ENCODE measurements around the gene PLEKHA5.

The PLEKHA5 gene

GRCh38 chr12:19212245-19212644 lies 82.7 kb downstream of the PLEKHA5 start:
- DNase-seq (ENCODE audit: low read depth) = no peak
- no peak for TF ChIP-seq CTCF (conservative IDR thresholded peaks at IDR 0.05; ENCODE audit: low read depth, low read length)
- H3K4me3 ChIP-seq (ENCODE audit: low read depth, low read length) = no peak overlapping the region

DNA sequence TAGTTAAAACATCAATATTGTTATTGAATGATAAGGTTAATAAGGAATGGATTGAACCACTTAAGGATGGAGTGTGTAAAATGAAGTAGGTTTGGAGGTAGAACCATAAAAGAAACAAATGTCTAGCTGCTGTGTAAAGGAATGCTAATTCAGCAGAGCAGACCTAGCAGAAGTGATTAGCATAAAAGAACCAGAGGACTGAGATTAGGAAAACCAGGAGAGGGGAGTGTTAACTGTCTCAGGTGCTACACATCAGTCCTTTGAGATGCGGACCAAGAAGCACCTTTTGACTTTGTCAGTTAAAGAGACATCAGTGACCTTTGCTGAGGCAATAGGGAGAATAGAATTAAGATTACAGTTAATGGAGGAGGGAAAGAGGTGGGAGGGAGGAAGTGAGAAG lies 84.5 kb downstream of the PLEKHA5 start:
- DNase-seq (ENCODE audit: low read depth) = no peak
- H3K4me3 ChIP-seq (ENCODE audit: low read depth, low read length) = no peak overlapping the region
- TF ChIP-seq CTCF (conservative IDR thresholded peaks at IDR 0.05; ENCODE audit: low read depth, low read length) = no peak

DNA sequence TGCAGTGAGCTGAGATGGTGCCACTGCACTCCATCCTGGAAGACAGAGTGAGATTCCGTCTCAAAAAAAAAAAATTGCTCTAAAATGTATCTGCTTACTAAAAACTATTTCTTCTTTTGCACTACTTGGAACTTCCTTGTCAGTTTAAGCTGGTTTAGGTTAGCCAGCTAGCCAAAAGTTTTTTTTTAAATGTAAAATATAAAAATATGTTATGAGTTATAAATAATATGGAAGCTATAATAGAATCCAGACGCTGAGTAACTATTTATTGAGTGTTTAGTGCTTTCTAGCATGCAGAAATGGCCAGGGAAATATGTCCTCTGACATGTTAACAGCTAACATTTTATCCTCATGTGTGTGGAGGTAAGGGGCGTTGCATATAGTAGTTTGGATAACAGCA lies 85.6 kb downstream of the PLEKHA5 start:
- H3K4me3 ChIP-seq (ENCODE audit: low read depth, low read length) = no peak overlapping the region
- no peak for DNase-seq (ENCODE audit: low read depth)
- TF ChIP-seq CTCF (conservative IDR thresholded peaks at IDR 0.05; ENCODE audit: low read depth, low read length) = no peak

DNA sequence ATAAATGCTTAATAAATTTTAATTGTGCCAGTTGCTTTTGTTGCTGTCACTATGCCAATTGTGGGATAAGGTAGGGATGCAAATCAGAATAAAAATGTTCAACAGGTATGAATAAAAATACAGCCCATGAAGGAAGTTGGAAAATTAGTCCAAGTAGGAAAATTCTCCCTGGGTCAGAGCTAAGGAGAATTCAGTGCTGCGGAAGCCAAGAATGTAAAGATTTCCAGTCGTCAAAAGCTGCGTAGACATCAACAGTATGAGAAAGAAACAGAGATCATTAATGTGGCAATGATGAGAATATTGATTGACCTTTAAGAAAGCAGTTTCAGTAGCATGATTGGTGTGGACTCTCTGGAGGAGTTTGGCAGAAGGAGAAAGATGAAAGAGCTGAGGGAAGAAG lies 87.9 kb downstream of the PLEKHA5 start:
- DNase-seq (ENCODE audit: low read depth) = no peak
- H3K4me3 ChIP-seq (ENCODE audit: low read depth, low read length) = no peak overlapping the region
- no peak for TF ChIP-seq CTCF (conservative IDR thresholded peaks at IDR 0.05; ENCODE audit: low read depth, low read length)

DNA sequence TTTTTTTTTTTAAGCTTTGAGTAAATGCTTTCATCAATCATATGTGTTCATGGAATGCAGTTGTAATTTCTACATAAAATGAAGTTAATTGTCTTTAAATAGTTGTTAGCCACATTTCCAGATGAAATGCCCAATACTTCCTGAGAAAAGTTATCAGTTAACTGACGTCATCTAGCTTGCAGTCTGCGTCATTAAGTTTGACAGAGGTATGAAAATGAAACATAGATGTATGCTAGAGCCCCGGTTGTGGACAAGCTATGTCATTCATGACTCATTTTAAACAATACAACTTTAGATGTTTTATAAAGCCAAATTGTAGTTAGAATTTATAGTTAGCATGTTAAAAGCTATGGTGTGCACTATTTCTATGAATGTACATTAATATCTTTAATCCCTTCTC lies 90.7 kb downstream of the PLEKHA5 start:
- peak; percentile 74 for DNase-seq (ENCODE audit: low read depth)
- TF ChIP-seq CTCF (conservative IDR thresholded peaks at IDR 0.05; ENCODE audit: low read depth, low read length) = no peak
- no peak overlapping the region for H3K4me3 ChIP-seq (ENCODE audit: low read depth, low read length)

DNA sequence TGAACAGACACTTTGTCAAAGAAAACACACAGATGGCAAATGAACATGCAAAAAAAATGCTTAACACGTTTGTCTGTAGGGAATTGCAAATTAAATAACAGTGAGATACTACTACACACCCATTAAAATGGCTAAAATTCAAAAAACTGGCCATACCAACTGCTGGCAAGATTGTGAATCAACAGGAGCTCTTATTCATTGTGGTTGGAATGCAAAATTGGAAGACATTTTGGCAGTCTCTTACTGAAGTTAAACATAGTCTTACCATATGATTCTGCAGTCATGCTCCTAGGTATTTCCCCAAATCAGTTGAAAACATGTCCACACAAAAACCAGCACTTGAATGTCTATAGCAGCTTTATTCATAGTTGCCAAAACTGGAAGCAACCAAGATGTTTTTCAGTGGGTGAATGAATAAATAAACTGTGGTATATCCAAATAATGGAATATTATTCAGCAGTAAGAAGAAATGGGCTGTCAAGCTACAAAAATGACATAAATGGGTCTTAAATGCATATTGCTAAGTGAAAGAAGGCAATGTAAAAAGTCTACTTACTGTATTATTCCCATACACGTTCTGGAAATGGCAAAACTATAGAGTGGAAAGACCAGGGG lies 91.4 kb downstream of the PLEKHA5 start:
- TF ChIP-seq CTCF (conservative IDR thresholded peaks at IDR 0.05; ENCODE audit: low read depth, low read length) = no peak
- peak; percentile 81 for DNase-seq (ENCODE audit: low read depth)
- H3K4me3 ChIP-seq (ENCODE audit: low read depth, low read length) = no peak overlapping the region

DNA sequence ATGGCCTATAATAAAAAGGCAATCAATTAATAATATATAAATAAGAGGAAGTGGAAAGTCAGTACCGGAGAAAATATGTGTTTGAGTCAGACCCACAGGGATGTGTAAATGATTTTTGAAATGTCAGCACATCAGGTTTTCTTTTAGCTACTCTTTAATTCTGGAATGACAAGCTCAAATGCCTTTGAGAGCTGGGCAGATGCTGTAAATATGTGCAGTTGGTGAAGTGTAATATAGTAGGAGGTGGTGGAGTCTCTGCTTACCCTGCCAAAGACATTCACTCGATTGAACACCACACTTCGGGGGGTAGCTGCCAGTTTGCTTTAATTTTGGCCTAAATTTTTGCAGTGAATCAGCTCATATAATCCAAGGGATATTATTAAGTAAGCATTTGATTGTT lies 93.0 kb downstream of the PLEKHA5 start:
- no peak overlapping the region for H3K4me3 ChIP-seq (ENCODE audit: low read depth, low read length)
- DNase-seq (ENCODE audit: low read depth) = peak; percentile 41
- no peak for TF ChIP-seq CTCF (conservative IDR thresholded peaks at IDR 0.05; ENCODE audit: low read depth, low read length)
